ENCODE data around the gene CHRNA3. TPM values are rescaled to one million over a fixed set of nuclear protein-coding genes. Genes with fewer than 3 reads are reported as not detected.

The CHRNA3 gene
- total RNA-seq, 1 donor from 2014 or later = 0.41 TPM

GRCh38 chr15:78637776-78638435 lies 17.1 kb upstream of the CHRNA3 start:
- DNase-seq (ENCODE audit: low spot score in 2 of 2) (no peak), FAIRE-seq (no peak)

- FAIRE-seq = no peak
- DNase-seq (ENCODE audit: low spot score in 2 of 2) = no peak
These were observed 15.6 kb upstream of the CHRNA3 start for GRCh38 chr15:78636378-78636859.

DNA sequence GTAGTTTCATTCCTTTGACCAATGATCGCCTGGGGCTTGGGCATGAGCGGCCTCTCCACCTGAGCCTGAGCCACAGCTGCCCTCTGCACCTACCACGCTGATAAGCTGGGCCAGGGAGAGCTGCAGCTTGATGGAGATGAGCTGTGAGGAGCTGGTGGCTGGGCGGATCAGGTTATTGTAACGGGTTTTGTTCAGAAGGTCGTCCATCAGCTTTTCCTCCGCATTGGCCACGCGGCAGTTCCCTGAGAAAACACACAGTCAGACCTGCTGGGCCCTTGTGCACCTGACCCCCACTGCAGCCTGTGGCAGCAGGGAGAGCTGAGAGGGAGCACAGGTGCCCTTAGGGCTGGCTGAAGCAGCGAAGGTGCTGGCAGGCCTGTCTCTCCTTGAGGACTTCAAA lies 14.6 kb upstream of the CHRNA3 start:
- DNase-seq (ENCODE audit: low spot score in 2 of 2) = no peak
- FAIRE-seq = no peak

DNA sequence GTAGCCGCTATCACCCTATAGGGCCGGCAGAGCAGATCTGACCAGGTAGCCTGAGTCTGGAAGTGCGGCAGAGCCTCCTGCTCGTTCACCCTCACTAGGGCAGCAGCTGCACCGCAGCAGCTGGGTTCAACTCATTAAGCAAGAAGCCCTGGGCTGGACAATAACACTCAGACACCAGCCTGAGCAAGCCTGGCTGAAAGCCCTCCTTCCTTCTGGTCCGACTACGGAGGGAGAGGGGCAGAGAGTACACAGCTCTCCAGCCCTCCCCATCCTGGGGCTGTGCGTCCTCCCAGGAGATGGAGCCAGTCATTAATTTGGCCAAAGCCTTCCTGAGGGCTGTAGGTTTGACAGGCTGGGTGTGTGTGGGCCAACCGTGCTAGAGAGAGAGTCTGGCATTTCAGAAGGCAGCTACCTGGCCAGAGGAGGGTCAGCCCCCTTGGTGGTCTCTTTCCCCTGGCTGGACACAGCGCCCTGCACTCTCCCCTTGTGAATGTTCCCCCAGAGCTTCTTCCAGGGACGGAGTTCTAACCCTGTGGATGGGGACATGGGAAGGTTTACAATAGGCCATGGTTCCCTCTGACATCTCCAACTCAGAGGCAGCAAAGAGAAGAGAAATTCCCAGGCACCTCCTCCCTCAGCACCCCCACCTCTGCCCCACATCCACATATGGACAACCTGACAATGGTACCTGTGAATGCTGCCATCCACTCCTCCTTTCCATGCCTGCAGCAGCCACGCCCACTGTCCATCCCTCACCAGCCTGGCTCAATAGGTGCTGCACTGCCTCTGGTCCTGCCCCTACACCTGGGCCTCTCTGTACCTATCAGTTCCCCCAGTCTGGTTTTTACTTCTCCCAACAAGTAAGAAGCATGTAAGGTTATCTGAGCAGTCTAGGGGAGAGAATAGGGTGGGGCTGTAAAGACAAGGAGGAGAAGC lies 13.7 kb upstream of the CHRNA3 start:
- no peak for DNase-seq (ENCODE audit: low spot score in 2 of 2)
- FAIRE-seq = no peak

- DNase-seq (ENCODE audit: low spot score in 2 of 2) = no peak
- FAIRE-seq = no peak
These were observed 12.6 kb upstream of the CHRNA3 start for GRCh38 chr15:78633348-78633747.

GRCh38 chr15:78630886-78631633 lies 10.3 kb upstream of the CHRNA3 start:
- FAIRE-seq = no peak

DNA sequence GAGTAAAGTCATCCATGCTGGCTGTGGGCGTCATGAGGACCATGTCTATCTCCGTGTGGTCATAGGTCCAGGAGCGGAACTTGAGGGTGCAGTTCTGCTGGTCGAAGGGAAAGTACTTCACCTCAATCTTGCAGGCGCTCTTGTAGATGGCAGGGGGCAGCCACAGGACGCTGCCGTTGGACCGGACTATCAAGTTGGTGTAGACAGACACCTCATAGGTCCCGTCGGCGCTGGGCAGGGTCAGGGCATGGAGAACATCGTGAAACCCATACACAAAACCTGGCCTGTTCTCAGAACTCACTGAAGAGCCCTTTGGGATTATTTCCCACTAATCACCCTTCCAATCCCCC lies 8.9 kb upstream of the CHRNA3 start:
- FAIRE-seq (no peak), DNase-seq (ENCODE audit: low spot score in 2 of 2) (no peak)

More at GRCh38 chr15:78630886-78631633, 10.3 kb upstream of the CHRNA3 start:
- DNase-seq (ENCODE audit: low spot score in 2 of 2) = no peak

GRCh38 chr15:78629031-78629715 lies 8.4 kb upstream of the CHRNA3 start:
- DNase-seq (ENCODE audit: low spot score in 2 of 2) (no peak), FAIRE-seq (no peak)

- no peak for DNase-seq (ENCODE audit: low spot score in 2 of 2)
- no peak for FAIRE-seq
These were observed 7.4 kb upstream of the CHRNA3 start for GRCh38 chr15:78628227-78628626.

DNA sequence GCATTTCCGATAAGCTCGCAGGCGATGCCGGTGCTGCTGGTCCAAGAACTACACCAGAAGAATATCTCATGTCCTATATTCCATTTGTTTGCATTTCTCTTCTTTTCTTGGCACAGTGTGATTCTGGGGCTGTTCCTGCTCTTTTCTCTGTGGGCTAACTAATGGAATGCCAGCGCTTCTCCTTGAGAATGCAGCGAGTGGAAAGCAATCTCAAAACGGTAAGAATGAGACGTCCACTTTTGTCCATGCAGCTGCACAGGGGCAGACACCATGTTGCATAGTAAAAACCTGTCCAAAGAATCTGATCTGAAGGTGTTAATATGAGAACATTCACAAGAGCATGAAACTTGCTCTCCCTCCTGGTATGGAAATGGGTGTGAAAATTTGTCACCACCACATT lies 6.6 kb upstream of the CHRNA3 start:
- DNase-seq (ENCODE audit: low spot score in 2 of 2) = no peak
- no peak for FAIRE-seq

- DNase-seq (ENCODE audit: low spot score in 2 of 2) (no peak), FAIRE-seq (no peak)
These were observed 5.7 kb upstream of the CHRNA3 start for GRCh38 chr15:78626381-78626995.

GRCh38 chr15:78625606-78626280 lies 4.9 kb upstream of the CHRNA3 start:
- FAIRE-seq = no peak
- DNase-seq (ENCODE audit: low spot score in 2 of 2) = no peak

GRCh38 chr15:78624651-78625590 lies 4.1 kb upstream of the CHRNA3 start:
- DNase-seq (ENCODE audit: low spot score in 2 of 2) = no peak

DNA sequence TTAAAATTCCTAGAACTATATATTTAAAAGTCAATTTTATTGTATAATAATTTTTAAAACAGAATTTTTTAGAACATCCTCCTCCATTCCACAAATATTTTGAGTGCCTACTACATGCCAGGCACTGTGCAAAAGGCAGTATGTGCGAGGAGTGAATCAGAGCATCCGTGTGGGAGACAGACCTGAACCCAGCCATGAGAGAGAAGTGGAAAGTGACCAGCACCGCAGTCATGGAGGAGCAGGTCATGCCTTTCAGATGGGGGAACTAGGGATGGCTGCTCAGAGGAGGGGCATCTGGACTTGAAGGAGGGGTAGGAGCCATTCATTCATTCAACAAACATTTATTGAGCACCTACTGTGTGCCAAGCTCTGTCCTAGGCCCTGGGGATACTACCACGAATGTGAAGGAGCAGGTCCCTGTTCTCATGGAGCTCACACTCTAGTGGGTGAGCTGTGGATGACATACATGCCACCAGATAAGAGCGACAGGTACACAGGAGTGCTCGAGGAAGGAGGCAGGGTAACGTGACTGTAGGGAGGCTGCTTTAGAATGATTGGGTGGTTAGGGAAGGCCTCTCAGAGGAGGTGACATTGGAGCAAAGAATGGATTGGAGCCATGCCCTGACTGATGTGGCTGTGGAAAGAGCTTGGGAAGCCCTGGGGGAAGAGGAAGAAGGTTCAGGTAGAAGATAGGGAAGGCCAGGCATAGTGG lies 3.1 kb upstream of the CHRNA3 start:
- no peak for DNase-seq (ENCODE audit: low spot score in 2 of 2)
- no peak for FAIRE-seq

More at GRCh38 chr15:78624651-78625590, 4.1 kb upstream of the CHRNA3 start:
- no peak for FAIRE-seq

DNA sequence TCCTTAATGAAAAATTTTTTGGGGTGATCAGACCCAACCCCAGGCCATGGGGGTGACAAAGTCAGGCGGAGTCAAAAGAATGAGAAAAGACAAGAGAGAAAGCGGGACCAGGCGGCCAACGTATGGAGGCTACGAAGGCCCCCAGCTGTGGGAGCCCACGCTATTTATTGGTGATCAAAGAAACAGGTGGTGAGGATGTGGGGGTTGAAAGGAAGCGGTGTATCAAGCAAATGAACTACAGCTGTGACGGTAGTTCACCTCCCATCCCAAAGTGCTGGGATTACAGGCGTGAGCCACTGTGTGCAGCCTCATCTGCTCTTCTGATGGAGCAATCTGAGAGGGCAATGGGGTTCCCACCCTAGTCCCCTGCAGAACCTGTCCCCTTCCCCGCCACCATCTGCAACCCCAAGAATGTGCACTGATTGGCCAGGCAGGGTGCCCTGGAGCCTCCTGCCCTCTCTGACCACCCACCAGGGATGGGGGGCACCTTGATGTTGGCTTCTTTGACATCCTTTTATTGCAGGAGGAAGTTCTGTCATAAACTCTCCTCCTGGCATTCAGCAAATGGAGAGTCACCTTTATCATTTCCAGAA lies 1.1 kb upstream of the CHRNA3 start:
- DNase-seq (ENCODE audit: low spot score in 2 of 2) (no peak), FAIRE-seq (no peak)

GRCh38 chr15:78620021-78620526 lies 722 bp downstream of the CHRNA3 start:
- no peak for FAIRE-seq
- no peak for DNase-seq (ENCODE audit: low spot score in 2 of 2)

All from frontal cortex (tissue), 4 donors.